ENCODE measurements around the gene SV2C.

DNA sequence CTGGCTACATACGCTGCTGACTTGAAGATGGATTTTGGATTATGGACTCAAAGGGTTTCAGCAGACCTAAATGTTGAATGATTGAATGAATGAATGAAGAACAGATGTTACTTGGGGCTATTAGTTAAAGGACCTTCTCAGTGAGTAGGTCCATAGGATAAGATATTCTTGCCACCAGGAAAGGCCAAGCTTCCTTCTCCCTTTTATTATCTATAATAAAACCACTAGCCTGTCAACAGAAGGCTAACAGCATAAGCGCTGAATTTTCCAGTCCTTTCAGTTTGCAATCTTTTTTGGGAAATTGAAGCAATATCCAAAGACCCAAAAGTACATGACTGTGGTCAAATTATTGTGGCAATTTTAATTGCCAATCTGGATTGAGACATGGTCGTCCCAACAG, 113.3 kb downstream of the SV2C start:
- TF ChIP-seq, protein P1, sequence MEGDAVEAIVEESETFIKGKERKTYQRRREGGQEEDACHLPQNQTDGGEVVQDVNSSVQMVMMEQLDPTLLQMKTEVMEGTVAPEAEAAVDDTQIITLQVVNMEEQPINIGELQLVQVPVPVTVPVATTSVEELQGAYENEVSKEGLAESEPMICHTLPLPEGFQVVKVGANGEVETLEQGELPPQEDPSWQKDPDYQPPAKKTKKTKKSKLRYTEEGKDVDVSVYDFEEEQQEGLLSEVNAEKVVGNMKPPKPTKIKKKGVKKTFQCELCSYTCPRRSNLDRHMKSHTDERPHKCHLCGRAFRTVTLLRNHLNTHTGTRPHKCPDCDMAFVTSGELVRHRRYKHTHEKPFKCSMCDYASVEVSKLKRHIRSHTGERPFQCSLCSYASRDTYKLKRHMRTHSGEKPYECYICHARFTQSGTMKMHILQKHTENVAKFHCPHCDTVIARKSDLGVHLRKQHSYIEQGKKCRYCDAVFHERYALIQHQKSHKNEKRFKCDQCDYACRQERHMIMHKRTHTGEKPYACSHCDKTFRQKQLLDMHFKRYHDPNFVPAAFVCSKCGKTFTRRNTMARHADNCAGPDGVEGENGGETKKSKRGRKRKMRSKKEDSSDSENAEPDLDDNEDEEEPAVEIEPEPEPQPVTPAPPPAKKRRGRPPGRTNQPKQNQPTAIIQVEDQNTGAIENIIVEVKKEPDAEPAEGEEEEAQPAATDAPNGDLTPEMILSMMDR (IDR thresholded peaks at IDR 0.05): no peak
- no peak for TF ChIP-seq EZH2 (IDR thresholded peaks at IDR 0.05; ENCODE audit: borderline replicate concordance, insufficient read depth, low read depth, low read length, poor library complexity, severe bottlenecking)
